GM12874 (cell line): ENCODE data around the gene APOBEC3A.

ENCODE experiments used
- CTCF ChIP-seq: IDR thresholded peaks from 2 replicates; pipeline ENCODE4 v1.5.1; 2011; ENCODE audit warnings: low read depth, mild to moderate bottlenecking, control low read depth, low read length, moderate library complexity; ENCODE audit not compliant: insufficient read depth

APOBEC3A gene

DNA sequence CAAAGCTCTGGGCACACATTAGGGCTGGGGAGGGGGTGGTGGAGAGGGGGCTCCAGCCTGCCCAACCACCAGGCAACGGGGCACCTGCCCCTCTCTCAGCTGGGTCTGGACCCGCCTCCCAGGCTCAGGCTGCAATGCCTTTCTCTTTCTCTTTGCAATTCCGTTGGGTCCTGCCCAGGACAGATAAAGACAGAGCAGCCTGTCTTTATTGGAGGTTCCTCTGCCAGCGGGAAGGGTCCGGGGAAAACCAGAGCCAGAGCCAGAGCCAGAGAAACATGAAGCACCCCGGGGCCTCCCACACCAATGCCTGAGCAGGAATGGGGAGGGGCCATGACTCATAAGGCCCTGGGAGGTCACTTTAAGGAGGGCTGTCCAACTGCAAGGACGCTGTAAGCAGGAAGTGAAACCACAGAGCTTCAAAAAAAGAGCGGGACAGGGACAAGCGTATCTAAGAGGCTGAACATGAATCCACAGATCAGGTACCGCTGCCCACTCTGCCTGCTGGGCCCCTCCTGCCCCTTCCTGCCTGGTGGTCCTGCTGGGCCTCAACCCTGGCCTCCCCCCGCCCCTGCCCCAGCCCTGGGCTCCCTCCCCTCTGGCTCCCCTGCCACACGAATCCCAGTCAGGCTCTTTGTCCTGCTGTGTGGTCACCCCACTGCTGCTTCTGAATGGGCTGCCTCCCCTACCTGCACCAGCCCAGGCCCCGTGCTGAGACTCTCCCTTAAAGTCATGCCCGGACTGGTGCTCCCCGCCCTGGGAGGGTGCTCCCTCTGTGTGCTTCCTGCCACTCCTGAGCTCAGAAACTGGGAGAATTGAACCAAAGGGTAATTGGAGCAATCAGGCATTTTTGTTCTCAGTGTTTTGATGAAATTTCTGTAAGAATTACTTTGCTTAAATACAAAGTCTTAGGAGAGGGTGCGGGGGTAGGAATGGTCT lies 24.9 kb downstream of the APOBEC3A start, which contains the start of gene APOBEC3B:
TSS of gene APOBEC3B (plus strand) at position 356 of the 936 bp plus-strand sequence. CDS start at position 463, 107 bp downstream.
- TF ChIP-seq CTCF: no peak

DNA sequence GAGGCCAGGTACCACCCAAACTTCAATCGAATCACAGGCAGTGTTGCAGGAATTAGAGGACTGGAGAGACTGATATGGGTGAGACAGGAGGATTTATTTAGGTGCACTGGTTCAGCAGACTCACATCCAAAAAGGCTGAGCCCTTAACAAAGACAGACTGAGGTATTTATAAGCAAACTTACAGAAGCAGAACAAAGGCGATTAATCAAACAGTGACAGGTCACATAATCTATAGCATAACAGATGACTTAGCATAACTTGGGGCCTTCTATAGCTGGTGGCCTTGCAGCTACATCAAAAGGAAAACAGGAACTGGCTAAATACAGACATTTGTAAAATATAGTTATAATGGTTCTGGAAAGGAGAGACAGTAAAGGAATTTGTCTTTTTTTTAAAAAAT lies 26.8 kb downstream of the APOBEC3A start:
- TF ChIP-seq CTCF: no peak

DNA sequence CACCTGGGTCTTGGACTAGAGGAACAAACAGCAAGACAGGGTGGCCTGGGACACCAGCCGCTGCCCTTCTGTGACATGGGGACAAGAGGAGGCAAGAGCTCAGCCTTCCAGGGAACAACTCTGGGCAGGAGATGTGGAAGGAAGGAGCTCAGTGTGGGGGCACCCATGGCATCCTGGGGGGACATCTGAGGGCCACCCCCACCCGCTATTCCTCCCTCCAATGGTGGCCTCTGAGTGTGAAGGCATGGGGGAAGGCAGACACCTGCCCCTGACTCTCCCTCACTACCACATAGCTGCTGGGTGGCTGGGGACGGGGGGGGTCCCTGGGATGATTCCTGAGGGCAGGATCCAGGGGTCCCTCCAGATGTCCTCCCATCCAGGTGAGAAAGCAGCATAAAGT lies 29.2 kb downstream of the APOBEC3A start:
- TF ChIP-seq CTCF: no peak

DNA sequence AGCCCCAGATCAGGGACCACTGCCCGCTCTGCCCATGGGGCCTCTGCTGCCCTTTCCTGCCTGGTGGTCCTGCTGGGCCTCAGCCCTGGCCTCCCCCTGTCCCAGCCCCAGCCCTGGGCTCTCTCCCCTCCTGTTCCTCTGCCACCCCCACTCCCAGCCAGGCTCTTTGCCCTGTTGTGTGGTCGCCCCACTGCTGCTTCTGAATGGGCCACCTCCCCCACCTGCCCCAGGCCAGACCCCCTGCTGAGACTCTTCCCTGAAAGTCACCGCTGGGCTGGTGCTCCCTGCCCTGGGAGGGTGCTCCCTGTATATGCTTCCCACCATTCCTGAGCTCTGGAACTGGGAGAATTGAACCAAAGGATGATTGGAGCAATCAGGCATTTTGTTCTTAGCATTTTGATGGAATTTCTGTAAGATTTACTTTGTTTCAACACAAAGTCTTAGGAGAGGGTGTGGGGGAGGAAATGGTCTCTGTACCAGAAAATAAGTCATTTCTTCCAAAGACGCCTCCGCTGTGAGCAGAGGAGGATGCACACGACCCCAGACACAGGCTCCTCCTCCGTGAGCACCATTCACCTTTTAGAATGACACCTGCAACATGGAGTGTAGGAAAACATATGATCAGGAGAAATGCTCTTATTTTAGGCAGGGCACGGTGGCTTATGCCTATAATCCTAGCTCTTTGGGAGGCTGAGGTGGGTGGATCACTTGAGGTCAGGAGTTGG lies 29.9 kb downstream of the APOBEC3A start:
- TF ChIP-seq CTCF: no peak

GRCh38 chr22:38989466-38989865 lies 32.1 kb downstream of the APOBEC3A start:
- TF ChIP-seq CTCF: no peak

DNA sequence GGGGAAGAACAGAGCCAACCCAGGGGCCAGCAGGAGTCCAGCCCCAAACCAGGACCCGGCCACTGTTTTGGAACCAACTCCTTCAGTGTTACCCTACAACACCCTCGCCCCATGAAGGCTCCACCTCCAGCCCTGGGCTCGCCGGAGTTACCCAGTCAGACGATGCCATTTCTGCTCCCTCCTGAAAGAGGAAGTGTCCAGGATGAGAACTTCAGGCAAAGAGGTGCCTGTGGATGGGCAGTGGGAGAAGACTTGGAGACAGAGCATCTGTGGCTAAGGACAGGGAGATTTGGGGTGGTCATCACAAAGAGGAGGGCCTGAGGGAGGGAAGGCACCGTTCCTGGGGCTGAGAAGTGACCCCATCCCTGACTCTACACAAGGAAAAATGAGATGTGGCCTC lies 38.7 kb downstream of the APOBEC3A start:
- TF ChIP-seq CTCF: no peak

DNA sequence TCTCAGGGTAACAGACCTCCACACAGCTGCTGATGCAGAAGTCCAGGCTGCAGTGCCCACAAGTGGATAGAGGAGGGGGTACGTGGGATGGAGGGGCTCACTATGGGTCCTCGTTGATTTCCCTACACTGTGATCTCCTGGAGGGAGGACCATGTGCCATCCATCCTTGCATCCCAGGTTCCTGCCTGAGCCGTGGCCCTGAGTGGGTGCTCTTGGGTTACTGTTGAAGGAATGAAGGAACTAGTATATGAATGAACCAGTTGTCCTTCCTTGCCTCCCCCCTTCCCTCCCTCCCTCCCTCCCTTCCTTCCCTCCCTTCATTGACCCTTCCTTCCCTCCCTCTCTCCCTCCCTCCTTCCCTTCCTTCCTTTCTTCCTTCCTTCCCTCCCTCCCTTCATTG lies 40.1 kb downstream of the APOBEC3A start:
- TF ChIP-seq CTCF: no peak
